Body of pancreas (tissue), 4 donors: ENCODE data around the gene PANK3. TPM values are rescaled to one million over a fixed set of nuclear protein-coding genes. Genes with fewer than 3 reads are reported as not detected.
"Not testable (repeated sequence)": the region's sequence is repeated elsewhere in the genome, so short reads cannot be mapped to it uniquely, and the experiment has no call there.

ENCODE experiments used
- ATAC-seq: fragments of 150-250 bp; one replicate; pipeline ENCODE4 v1.9.1; 2016
- DNase-seq, 4 donors: peaks; one replicate each; pipeline ENCODE4 v3.0.0-alpha.2; 2019
- H3K27ac ChIP-seq, 4 donors: fragments of 200-600 bp; sonication (generic); 1 replicate in 3 of 4; 2 replicates in 1 of 4; pipeline versions ENCODE4 v1.5.1 to v1.6.1; 2016 to 2019; ENCODE audit warnings: mild to moderate bottlenecking in 1 of 4, mixed read lengths in 1 of 4, moderate library complexity in 1 of 4
- H3K27me3 ChIP-seq, 2 donors: fragments of 200-600 bp; sonication (generic); one replicate each; pipeline ENCODE4 v1.6.0; 2016; ENCODE audit warnings: mild to moderate bottlenecking in 1 of 2
- H3K36me3 ChIP-seq, 2 donors: fragments of 200-600 bp; sonication (generic); replicated peaks in 1 of 2; 2 replicates each; pipeline ENCODE4 v1.5.1; 2016; ENCODE audit warnings: low read depth in 2 of 2; ENCODE audit not compliant: insufficient read depth in 1 of 2
- H3K4me1 ChIP-seq: fragments of 200-600 bp; sonication (generic); one replicate; pipeline ENCODE4 v1.6.0; 2016
- H3K4me3 ChIP-seq, 2 donors: fragments of 200-600 bp; sonication (generic); 1 replicate in 1 of 2; 2 replicates in 1 of 2; pipeline ENCODE4 v1.5.1; 2016 to 2019
- H3K9me3 ChIP-seq, 3 donors: fragments of 200-600 bp; sonication (generic); 1 replicate in 2 of 3; 2 replicates in 1 of 3; pipeline ENCODE4 v1.5.1; 2016
- CTCF ChIP-seq, 7 experiments: fragments of 450-650 bp in 4 of 7; fragments of 200-600 bp in 3 of 7; sonication (generic) in 3 of 7; IDR thresholded peaks; one replicate each; pipeline ENCODE4 v1.5.1; 2016 to 2019; ENCODE audit warnings: antibody characterized with exemption in 7 of 7
- POLR2A ChIP-seq, 3 donors: fragments of 450-650 bp; IDR thresholded peaks; one replicate each; pipeline ENCODE4 v1.6.1; 2016; ENCODE audit warnings: antibody characterized with exemption in 3 of 3, mild to moderate bottlenecking in 2 of 3
- WGBS, 2 donors: methylation state at CpG; one replicate each; pipeline ENCODE4 v1.1.5; 2017; 5-methylcytosine and 5-hydroxymethylcytosine counted together
- intact Hi-C: fragments of 100-400 bp; cut with DNase I; formaldehyde crosslinking; loops from one replicate; pipeline ENCODE4 v1.15.1; 2023
- total RNA-seq, 2 donors: library from RNA; depleted of rRNA; stranded (reverse); fragments of >200 nt; gene quantifications; one replicate each; pipeline ENCODE4 v1.1.0, GENCODE V29; 2016

The PANK3 gene
- total RNA-seq, 2 donors from 2014 or later = 14.5 to 18.7 TPM

GRCh38 chr5:168583742-168584482 is 4.7 kb upstream of the PANK3 start:
- intact Hi-C loops = no loop called here
- 49 to 62% methylated on average over 2 of the region's 2 CpGs for WGBS, 2 donors
- no peaks in the 10 kb centered on the region for H3K9me3 ChIP-seq

GRCh38 chr5:168580814-168581469 is 1.8 kb upstream of the PANK3 start:
- 71 to 72% methylated on average over 7 of the region's 7 CpGs for WGBS, 2 donors
- DNase-seq, intact Hi-C loops, H3K36me3 ChIP-seq, H3K27ac ChIP-seq, H3K27me3 ChIP-seq, H3K9me3 ChIP-seq, ATAC-seq, H3K4me3 ChIP-seq: not testable (repeated sequence)
- peaks cover 34% of the 10 kb centered on the region for H3K4me1 ChIP-seq

More at GRCh38 chr5:168583742-168584482, 4.7 kb upstream of the PANK3 start:
- Histone ChIP-seq H3K4me3 (no peak overlapping the region), H3K4me1 (peaks cover 13% of the 10 kb centered on the region), H3K36me3 (no peaks in the 10 kb centered on the region), H3K27ac (no peak overlapping the region), H3K27me3 (no peaks in the 10 kb centered on the region)
- ATAC-seq (no peak), DNase-seq (no peak)
- TF ChIP-seq CTCF (IDR thresholded peaks at IDR 0.05) (no peak), POLR2A (IDR thresholded peaks at IDR 0.05) (no peak)

GRCh38 chr5:168580227-168580508 is 1.0 kb upstream of the PANK3 start:
- Histone ChIP-seq H3K4me1 (peaks cover 41% of the 10 kb centered on the region), H3K36me3 (no peaks in the 10 kb centered on the region), H3K4me3 (peak overlapping the region in 1 of 2 donors; percentile 1), H3K27me3 (no peaks in the 10 kb centered on the region), H3K9me3 (no peaks in the 10 kb centered on the region), H3K27ac (peak overlapping the region; percentile 72 to 92 (median 84))
- intact Hi-C loops = no loop called here
- TF ChIP-seq CTCF (IDR thresholded peaks at IDR 0.05) = no peak
- TF ChIP-seq POLR2A (IDR thresholded peaks at IDR 0.05) = no peak
- DNase-seq (no peak), ATAC-seq (no peak)
- 17 to 38% methylated on average over 3 of the region's 3 CpGs for WGBS, 2 donors

DNA sequence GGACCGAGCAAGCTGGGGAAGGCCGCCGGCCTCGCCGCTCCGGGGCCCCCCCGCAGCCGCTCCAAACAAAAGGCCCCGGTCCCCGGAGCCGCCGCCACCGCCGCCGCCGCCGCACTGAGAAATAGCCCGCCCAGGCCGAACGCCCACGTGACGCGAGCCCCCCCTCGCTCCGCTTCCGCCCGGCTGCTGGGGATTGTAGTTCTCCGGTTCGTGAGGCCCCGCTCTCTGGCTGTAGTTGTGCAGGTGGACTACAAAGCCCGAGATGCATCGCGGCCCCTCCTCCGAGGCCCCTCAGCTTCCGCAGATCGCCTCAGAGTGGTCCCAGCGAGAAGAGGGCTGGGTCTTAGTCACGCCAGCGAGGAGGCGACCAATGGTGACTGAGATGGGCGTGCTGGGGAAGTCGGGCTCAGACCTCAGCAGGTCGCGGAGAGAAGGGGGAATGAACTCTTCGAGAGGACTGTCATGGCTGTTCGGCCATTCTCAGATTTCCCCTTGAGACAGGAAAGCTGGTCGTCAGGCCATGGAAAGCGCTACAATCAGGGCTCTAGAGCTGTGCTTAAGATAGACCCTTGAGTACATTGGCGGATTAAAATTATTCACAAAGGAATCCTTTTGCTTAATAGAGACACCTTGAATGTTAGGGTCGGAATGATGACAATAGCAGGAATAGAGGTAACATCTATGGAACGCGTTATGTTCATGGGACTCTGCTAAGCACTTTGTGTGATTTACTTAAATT is 489 bp upstream of the PANK3 start:
- DNase-seq (peak; percentile 97 to 99 (median 98)), ATAC-seq (peak; percentile 98)
- H3K4me1 ChIP-seq = peaks cover 41% of the 10 kb centered on the region
- WGBS, 2 donors = 2 to 8% methylated on average over 15 to 50 of the region's 52 CpGs
- H3K9me3 ChIP-seq = no peaks in the 10 kb centered on the region
- peak overlapping the region; percentile 79 to 92 (median 84) for H3K27ac ChIP-seq
- no peak for TF ChIP-seq CTCF (IDR thresholded peaks at IDR 0.05)
- TF ChIP-seq POLR2A (IDR thresholded peaks at IDR 0.05) = peak; percentile 65 to 92 (median 89)
- no peaks in the 10 kb centered on the region for H3K27me3 ChIP-seq
- peak overlapping the region; percentile 1 to 77 for H3K4me3 ChIP-seq
- intact Hi-C loops = no loop called here
- no peaks in the 10 kb centered on the region for H3K36me3 ChIP-seq

- DNase-seq (no peak), ATAC-seq (no peak)
- 7 to 9% methylated on average over 3 of the region's 3 CpGs for WGBS, 2 donors
- intact Hi-C loops = no loop called here
- Histone ChIP-seq H3K27me3 (no peaks in the 10 kb centered on the region), H3K4me3 (peak overlapping the region in 1 of 2 donors; percentile 77), H3K36me3 (no peaks in the 10 kb centered on the region), H3K9me3 (no peaks in the 10 kb centered on the region), H3K27ac (peak overlapping the region in 2 of 4 donors; percentile 88 to 92), H3K4me1 (peaks cover 41% of the 10 kb centered on the region)
- TF ChIP-seq CTCF (IDR thresholded peaks at IDR 0.05) (no peak), POLR2A (IDR thresholded peaks at IDR 0.05) (no peak)
Observed at GRCh38 chr5:168578006-168578405, 1.2 kb downstream of the PANK3 start.
